HCT116 (cell line): Measurements from ENCODE around the gene CORO7. TPM values are rescaled to one million over a fixed set of nuclear protein-coding genes. Genes with fewer than 3 reads are reported as not detected.
A peak's percentile ranks its signal among the peaks of the same experiment; 100 is the strongest.

ENCODE experiments used
- ATAC-seq: fragments of 200-7000 bp; cut with Tn5 transposase; 2 replicates; pipeline ENCODE4 v1.9.1; 2020; ENCODE audit warnings: mild to moderate bottlenecking, moderate library complexity
- BruUV-seq: library from RNA; stranded (reverse); fragments of 400-500 nt; replicated peaks from 2 replicates; lab custom pipeline; 2021; lab: Mats Ljungman, UMichigan
- CTCF ChIA-PET: fragments of 300-600 bp; sonication (Branson Sonifier 250); formaldehyde crosslinking; loops from one replicate; lab custom pipeline; 2021; ENCODE audit warnings: antibody characterized with exemption; lab: Charles Lee
- POLR2A ChIA-PET: fragments of 300-600, 350-600 bp; sonication (Branson Sonifier 250); formaldehyde crosslinking; loops from one replicate; lab custom pipeline; 2021; ENCODE audit warnings: antibody characterized with exemption; lab: Charles Lee
- RAD21 ChIA-PET, 2 experiments: fragments of 300-600 bp; sonication (Branson Sonifier 250); formaldehyde crosslinking; loops; one replicate each; lab custom pipeline; 2023; ENCODE audit warnings: low total read pairs in 2 of 2; ENCODE audit not compliant: uncharacterized antibody in 2 of 2, unreplicated experiment in 2 of 2, low non-redundant PET in 1 of 2; lab: Charles Lee
- DNase-seq: peaks from one replicate; pipeline ENCODE4 v3.0.0-alpha.2; 2010; ENCODE audit warnings: low read depth, low spot score
- H2AFZ ChIP-seq: fragments of 200-600 bp; shearing (Covaris generic), sonication (generic); 2 replicates; pipeline ENCODE4 v1.6.1; 2017; ENCODE audit warnings: low read depth, mixed run types, mixed read lengths, antibody characterized with exemption, low read length; ENCODE audit not compliant: poor library complexity, severe bottlenecking
- H3K27ac ChIP-seq: 2 replicates; pipeline ENCODE4 v1.5.1; 2012; ENCODE audit warnings: low read depth, low read length
- H3K27me3 ChIP-seq: fragments of 200-600 bp; sonication (generic); 2 replicates; pipeline ENCODE4 v1.6.1; 2016; ENCODE audit warnings: mixed run types, low read length, mixed read lengths; ENCODE audit not compliant: insufficient read depth
- H3K36me3 ChIP-seq, 2 experiments: fragments of 200-500 bp in 1 of 2; fragments of 200-600 bp in 1 of 2; sonication (Bioruptor generic) in 1 of 2; sonication (generic) in 1 of 2; 2 replicates each; pipeline versions ENCODE4 v1.5.1 to v1.6.1; 2014 to 2016; ENCODE audit warnings: low read length in 2 of 2, inconsistent platforms in 1 of 2, mixed read lengths in 1 of 2, mixed run types in 1 of 2; ENCODE audit not compliant: insufficient read depth in 2 of 2, control insufficient read depth in 1 of 2
- H3K4me1 ChIP-seq, 2 experiments: fragments of 200-600 bp in 1 of 2; sonication (generic) in 1 of 2; 2 replicates each; pipeline versions ENCODE4 v1.5.1 to v1.6.1; 2012 to 2017; ENCODE audit warnings: low read length in 2 of 2, inconsistent platforms in 1 of 2, mild to moderate bottlenecking in 1 of 2, mixed read lengths in 1 of 2, mixed run types in 1 of 2, moderate library complexity in 1 of 2; ENCODE audit not compliant: insufficient read depth in 2 of 2, control insufficient read depth in 1 of 2
- H3K4me2 ChIP-seq: fragments of 200-600 bp; sonication (generic); 2 replicates; pipeline ENCODE4 v1.6.1; 2017; ENCODE audit warnings: mixed run types, low read length, mixed read lengths
- H3K4me3 ChIP-seq, 2 experiments: fragments of 200-600 bp in 1 of 2; sonication (generic) in 1 of 2; replicated peaks in 1 of 2; 2 replicates each; pipeline ENCODE4 v1.5.1; 2011 to 2016; ENCODE audit warnings: low read length in 2 of 2, control low read depth in 1 of 2, low read depth in 1 of 2, mild to moderate bottlenecking in 1 of 2, mixed read lengths in 1 of 2, mixed run types in 1 of 2
- H3K79me2 ChIP-seq: fragments of 200-600 bp; sonication (generic); 2 replicates; pipeline ENCODE4 v1.6.1; 2017; ENCODE audit warnings: mild to moderate bottlenecking, mixed run types, low read length, moderate library complexity, mixed read lengths; ENCODE audit not compliant: insufficient read depth
- H3K9ac ChIP-seq: fragments of 200-600 bp; sonication (generic); 2 replicates; pipeline ENCODE4 v1.6.1; 2016; ENCODE audit warnings: low read length, mixed read lengths
- H3K9me2 ChIP-seq: fragments of 200-600 bp; sonication (generic), shearing (Covaris generic); 2 replicates; pipeline ENCODE4 v1.6.1; 2017; ENCODE audit warnings: mixed run types, mild to moderate bottlenecking, moderate library complexity; ENCODE audit not compliant: insufficient read depth
- H3K9me3 ChIP-seq, 2 experiments: fragments of 200-500 bp in 1 of 2; fragments of 200-600 bp in 1 of 2; sonication (Bioruptor generic) in 1 of 2; sonication (generic) in 1 of 2; 2 replicates each; pipeline ENCODE4 v1.6.1; 2014 to 2017; ENCODE audit warnings: low read length in 2 of 2, mixed read lengths in 2 of 2, inconsistent platforms in 1 of 2, low read depth in 1 of 2, mild to moderate bottlenecking in 1 of 2, mixed run types in 1 of 2, moderate library complexity in 1 of 2; ENCODE audit not compliant: control insufficient read depth in 1 of 2, insufficient read depth in 1 of 2
- H4K20me1 ChIP-seq: fragments of 200-600 bp; sonication (generic), shearing (Covaris generic); 2 replicates; pipeline ENCODE4 v1.6.1; 2017; ENCODE audit warnings: mixed run types, mild to moderate bottlenecking, moderate library complexity; ENCODE audit not compliant: insufficient read depth
- CEBPB ChIP-seq: IDR thresholded peaks from 2 replicates; pipeline ENCODE4 v1.6.1; 2012; ENCODE audit warnings: low read depth
- CTCF ChIP-seq, 3 experiments: fragments of 200-600 bp in 1 of 3; sonication (generic) in 1 of 3; IDR thresholded peaks in 2 of 3; conservative IDR thresholded peaks in 1 of 3; 2 replicates each; pipeline ENCODE4 v1.5.1; 2012 to 2017; ENCODE audit warnings: low read depth in 2 of 3, low read length in 2 of 3, antibody characterized with exemption in 1 of 3, borderline replicate concordance in 1 of 3, control low read depth in 1 of 3, mild to moderate bottlenecking in 1 of 3, mixed read lengths in 1 of 3, mixed run types in 1 of 3, moderate library complexity in 1 of 3; ENCODE audit not compliant: insufficient read depth in 1 of 3
- EGR1 ChIP-seq: IDR thresholded peaks from 2 replicates; pipeline ENCODE4 v1.6.1; 2012; ENCODE audit warnings: low read depth
- EZH2 ChIP-seq: fragments of 200-600 bp; sonication (generic); IDR thresholded peaks from 2 replicates; pipeline ENCODE4 v1.6.1; 2017; ENCODE audit warnings: antibody characterized with exemption, mixed run types
- FOSL1 ChIP-seq: IDR thresholded peaks from 2 replicates; pipeline ENCODE4 v1.6.1; 2012; ENCODE audit warnings: low read depth
- MAX ChIP-seq: IDR thresholded peaks from 2 replicates; pipeline ENCODE4 v1.6.1; 2012
- POLR2AphosphoS5 ChIP-seq: IDR thresholded peaks from 2 replicates; pipeline ENCODE4 v1.6.1; 2011; ENCODE audit warnings: mild to moderate bottlenecking, low read depth, low read length, moderate library complexity
- RAD21 ChIP-seq: IDR thresholded peaks from 2 replicates; pipeline ENCODE4 v1.6.1; 2012; ENCODE audit warnings: low read depth, mild to moderate bottlenecking
- REST ChIP-seq: IDR thresholded peaks from 2 replicates; pipeline ENCODE4 v1.6.1; 2012; ENCODE audit warnings: low read depth
- SRF ChIP-seq: IDR thresholded peaks from 2 replicates; pipeline ENCODE4 v1.6.1; 2012; ENCODE audit warnings: low read depth
- TCF7L2 ChIP-seq: IDR thresholded peaks from 2 replicates; pipeline ENCODE4 v1.7.0; 2011; ENCODE audit warnings: borderline replicate concordance, inconsistent platforms; ENCODE audit not compliant: insufficient read depth, insufficient read length; ENCODE audit errors: extremely low read depth
- YY1 ChIP-seq: IDR thresholded peaks from 2 replicates; pipeline ENCODE4 v1.6.1; 2011; ENCODE audit warnings: low read length, low read depth, moderate library complexity, mild to moderate bottlenecking; ENCODE audit not compliant: insufficient replicate concordance; ENCODE audit errors: extremely low read depth
- ZFX ChIP-seq: fragments of 450-650 bp; IDR thresholded peaks from 2 replicates; pipeline ENCODE4 v1.6.1; 2017
- intact Hi-C: fragments of 100-400 bp; cut with micrococcal nuclease; formaldehyde crosslinking; loops from 2 replicates; pipeline ENCODE4 v1.10.0; 2022
- total RNA-seq: library from RNA; stranded (reverse); gene quantifications from one replicate; pipeline ENCODE4 v1.2.1, GENCODE V29; 2021; ENCODE audit not compliant: unreplicated experiment

Gene CORO7
- total RNA-seq, 1 experiment from 2014 or later, result 21.3 TPM

- no peak overlapping the region for H3K9ac ChIP-seq
- no peaks in the 10 kb centered on the region for H3K79me2 ChIP-seq
- no peak for DNase-seq
- H3K4me1 ChIP-seq, result peaks cover 0 to 24% of the 10 kb centered on the region in 2 experiments; a peak in 3 of 4 replicates
- no peak overlapping the region for H3K4me2 ChIP-seq
- BruUV-seq, result no TSS peak
- TF ChIP-seq SRF (no peak), POLR2AphosphoS5 (no peak), RAD21 (no peak), TCF7L2 (no peak), CTCF (IDR thresholded peaks at IDR 0.05 in 2 of 3, conservative IDR thresholded peaks at IDR 0.05 in 1 of 3; ENCODE audit: borderline replicate concordance in 1 of 3, insufficient read depth in 1 of 3, low read depth in 2 of 3, low read length in 2 of 3) (no peak), MAX (no peak), ZFX (no peak), EGR1 (no peak), YY1 (no peak), CEBPB (no peak), EZH2 (no peak), FOSL1 (no peak), REST (no peak)
- ChIA-PET RAD21 (no interaction called here), POLR2A (no interaction called here), CTCF (no interaction called here)
- H3K27me3 ChIP-seq, result no peaks in the 10 kb centered on the region
- H3K4me3 ChIP-seq, result no peak overlapping the region
- H3K9me2 ChIP-seq, result no peaks in the 10 kb centered on the region
- no peak overlapping the region for H2AFZ ChIP-seq
- H3K27ac ChIP-seq, result no peak overlapping the region
- peaks cover 11 to 20% of the 10 kb centered on the region in 2 experiments; a peak in 3 of 4 replicates for H3K36me3 ChIP-seq
- no peaks in the 10 kb centered on the region for H4K20me1 ChIP-seq
- intact Hi-C loops, result no loop called here
- H3K9me3 ChIP-seq, result no peaks in the 10 kb centered on the region
- peak; percentile 15; the same call in 1 of the 2 replicates for ATAC-seq
Observed at GRCh38 chr16:4460936-4461249, 44.5 kb upstream of the CORO7 start.
